CD4-positive, alpha-beta T cell treated with Interferon gamma for 1 hour (primary cell): ENCODE measurements around the gene PDLIM7.

Source experiments
- DNase-seq: peaks from one replicate; pipeline ENCODE4 v3.0.0-alpha.2; 2020

Gene PDLIM7

GRCh38 chr5:177440990-177441780 is 56.2 kb downstream of the PDLIM7 start:
- DNase-seq: no peak

DNA sequence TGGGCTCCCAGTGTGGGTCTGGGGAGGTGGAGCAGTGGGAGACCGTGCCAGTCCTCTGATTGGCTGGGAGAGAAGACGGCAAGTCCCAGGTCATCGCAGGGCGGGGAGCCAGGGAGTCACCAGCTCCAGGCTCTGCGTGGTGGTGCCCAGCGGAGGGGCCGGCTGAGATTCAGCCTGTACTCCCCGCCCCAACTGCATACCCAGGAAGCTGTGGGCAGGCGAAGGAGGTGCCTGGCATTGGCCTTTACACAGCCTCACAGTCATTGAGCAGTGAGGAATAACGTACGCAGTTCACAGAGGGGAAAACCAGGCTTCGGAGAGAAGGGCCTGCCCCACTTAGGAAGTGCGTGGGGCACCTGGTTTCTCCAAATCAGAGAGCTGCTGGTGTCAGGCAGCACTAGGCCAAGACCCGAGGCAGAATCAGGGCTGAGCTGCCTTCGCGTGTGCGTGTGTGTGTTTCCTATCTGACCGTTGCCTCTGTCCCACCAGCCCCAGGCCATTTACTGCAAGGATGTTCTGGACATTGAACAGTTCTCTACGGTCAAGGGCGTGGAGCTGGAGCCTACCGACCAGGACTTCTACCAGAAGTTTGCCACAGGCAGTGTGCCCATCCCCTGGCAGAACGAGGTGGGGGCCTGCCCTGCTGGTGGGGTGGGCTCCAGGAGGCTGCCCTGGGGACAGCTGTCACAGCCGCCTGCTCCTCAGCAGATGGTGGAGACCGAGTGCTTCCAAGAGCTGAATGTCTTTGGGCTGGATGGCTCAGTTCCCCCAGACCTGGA is 57.0 kb downstream of the PDLIM7 start:
- DNase-seq: peak; percentile 42

- no peak for DNase-seq
Measured at GRCh38 chr5:177439518-177440053, 57.8 kb downstream of the PDLIM7 start.

DNA sequence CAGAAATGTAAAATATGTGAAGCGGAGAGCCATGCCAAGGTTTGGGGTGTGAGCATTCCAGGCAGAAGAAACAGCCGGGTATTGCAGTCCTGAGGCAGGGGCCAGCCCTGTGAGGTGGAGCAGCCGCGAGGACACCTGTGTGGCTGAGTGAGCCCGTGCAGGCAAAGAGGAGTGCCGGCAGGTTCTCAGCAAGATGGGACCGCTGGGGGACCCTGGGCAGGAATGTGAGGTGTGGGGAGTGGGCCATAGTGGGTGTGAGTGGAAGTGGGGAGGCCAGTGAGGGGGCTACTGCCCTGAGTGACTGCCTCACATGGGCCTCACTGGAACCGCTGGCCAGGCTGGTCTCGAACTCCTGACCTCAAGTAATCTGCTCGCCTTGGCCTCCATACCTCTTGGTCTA is 58.9 kb downstream of the PDLIM7 start:
- DNase-seq: no peak

GRCh38 chr5:177437623-177438022 is 59.8 kb downstream of the PDLIM7 start:
- no peak for DNase-seq

DNA sequence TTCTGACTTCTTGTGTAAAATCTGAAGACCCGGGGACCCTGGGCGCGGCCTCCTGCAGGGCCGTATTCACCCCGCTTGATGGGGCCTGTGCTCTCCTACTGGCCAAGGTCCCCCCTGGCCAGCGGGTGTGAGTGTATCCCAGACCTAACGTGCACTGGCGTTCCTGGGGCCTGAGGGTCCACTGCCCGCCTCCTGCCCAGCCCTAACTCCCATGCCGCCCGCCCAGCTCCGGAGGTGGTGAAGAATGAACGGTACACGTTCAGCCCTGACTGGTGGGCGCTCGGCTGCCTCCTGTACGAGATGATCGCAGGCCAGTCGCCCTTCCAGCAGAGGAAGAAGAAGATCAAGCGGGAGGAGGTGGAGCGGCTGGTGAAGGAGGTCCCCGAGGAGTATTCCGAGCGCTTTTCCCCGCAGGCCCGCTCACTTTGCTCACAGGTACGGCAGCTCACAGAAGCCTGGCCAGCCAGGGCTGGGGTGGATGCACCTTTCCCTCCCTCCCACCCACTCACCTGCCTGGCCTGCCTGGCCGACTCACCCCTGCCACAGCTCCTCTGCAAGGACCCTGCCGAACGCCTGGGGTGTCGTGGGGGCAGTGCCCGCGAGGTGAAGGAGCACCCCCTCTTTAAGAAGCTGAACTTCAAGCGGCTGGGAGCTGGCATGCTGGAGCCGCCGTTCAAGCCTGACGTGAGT is 61.4 kb downstream of the PDLIM7 start:
- no peak for DNase-seq

DNA sequence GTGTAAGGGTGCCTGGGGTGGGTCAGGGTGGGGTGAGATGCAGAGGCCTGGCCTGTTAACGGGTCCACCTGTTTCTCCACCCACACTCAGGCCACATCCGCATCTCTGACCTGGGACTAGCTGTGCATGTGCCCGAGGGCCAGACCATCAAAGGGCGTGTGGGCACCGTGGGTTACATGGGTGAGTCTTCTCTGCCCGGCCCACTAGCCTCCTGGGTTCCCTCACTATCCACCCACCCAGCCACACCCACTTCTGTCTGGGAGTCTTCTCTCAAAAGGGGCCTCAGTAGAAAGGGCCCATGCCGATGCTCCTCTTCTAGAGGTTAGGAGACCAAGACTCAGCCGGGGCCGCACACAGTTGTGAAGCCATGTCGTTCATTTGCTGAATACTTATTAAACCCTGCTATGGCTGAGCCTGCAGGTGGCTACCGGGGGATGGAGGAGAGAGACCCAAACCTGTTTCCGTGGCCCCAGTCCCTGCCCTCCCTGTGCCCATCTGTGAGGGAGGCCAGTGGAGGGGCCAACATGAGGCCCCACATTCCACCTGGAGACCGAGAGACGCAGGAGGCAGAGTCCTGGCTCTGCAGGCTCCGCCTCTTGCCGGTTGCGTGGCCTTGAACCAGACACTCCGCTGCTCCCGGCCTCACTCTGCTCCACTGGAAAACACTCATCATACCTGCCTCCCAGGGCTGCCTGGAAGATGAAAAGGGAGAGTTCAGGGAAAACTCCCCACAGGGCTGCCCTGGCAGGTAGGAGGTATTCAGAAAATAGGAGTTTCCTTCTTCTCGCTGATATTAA is 62.3 kb downstream of the PDLIM7 start:
- DNase-seq: no peak

DNA sequence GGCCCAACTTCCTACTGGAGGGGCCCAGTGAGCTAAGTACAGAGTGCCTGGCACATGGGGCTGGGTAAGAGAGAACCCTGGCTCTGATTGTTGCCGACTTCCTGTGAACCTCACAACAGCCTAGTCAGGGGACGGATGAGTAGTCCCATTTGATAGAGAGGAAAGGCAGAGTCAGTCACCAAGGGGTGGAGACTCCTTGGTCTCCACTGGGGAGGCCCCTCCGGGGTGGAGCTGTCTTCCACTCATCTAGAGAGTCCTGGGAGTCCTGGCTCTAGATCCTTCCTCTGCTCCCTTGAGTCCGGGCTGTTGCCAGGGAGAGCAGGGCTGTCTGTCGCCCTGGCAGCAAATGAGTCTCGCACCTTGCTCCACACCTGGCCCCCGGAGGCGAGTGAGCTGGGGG is 63.0 kb downstream of the PDLIM7 start:
- DNase-seq: no peak

- no peak for DNase-seq
Measured at GRCh38 chr5:177433658-177434217, 63.7 kb downstream of the PDLIM7 start.
